ENCODE results near the gene IL15RA.

IL15RA gene

DNA sequence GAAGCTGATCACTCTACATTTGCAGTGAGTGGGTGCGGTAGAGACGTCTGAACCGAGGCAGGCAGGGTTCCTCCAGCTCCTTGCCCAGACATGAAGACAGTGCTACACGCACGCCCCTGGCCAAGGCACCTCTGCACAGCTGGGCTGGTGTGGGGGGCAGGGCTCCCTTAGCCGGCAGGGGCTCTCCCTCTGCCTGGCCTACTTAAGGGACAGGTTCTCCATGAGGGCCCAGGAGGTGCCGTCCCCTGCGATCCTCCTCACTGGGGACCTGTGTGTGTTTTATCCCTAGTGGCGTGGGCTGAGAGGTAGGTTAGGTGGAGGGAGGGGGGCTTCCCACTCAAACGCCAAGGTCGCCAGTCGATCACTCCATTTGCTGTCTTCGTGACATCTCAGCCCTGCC is 35.3 kb downstream of the IL15RA start:
- no peak overlapping the region for H3K4me3 ChIP-seq (ENCODE audit: low read depth, low read length)
- DNase-seq (ENCODE audit: low read depth), result no peak
- TF ChIP-seq, protein P1, sequence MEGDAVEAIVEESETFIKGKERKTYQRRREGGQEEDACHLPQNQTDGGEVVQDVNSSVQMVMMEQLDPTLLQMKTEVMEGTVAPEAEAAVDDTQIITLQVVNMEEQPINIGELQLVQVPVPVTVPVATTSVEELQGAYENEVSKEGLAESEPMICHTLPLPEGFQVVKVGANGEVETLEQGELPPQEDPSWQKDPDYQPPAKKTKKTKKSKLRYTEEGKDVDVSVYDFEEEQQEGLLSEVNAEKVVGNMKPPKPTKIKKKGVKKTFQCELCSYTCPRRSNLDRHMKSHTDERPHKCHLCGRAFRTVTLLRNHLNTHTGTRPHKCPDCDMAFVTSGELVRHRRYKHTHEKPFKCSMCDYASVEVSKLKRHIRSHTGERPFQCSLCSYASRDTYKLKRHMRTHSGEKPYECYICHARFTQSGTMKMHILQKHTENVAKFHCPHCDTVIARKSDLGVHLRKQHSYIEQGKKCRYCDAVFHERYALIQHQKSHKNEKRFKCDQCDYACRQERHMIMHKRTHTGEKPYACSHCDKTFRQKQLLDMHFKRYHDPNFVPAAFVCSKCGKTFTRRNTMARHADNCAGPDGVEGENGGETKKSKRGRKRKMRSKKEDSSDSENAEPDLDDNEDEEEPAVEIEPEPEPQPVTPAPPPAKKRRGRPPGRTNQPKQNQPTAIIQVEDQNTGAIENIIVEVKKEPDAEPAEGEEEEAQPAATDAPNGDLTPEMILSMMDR (IDR thresholded peaks at IDR 0.05; ENCODE audit: control insufficient read depth, extremely low read depth, insufficient read depth), result no peak

DNA sequence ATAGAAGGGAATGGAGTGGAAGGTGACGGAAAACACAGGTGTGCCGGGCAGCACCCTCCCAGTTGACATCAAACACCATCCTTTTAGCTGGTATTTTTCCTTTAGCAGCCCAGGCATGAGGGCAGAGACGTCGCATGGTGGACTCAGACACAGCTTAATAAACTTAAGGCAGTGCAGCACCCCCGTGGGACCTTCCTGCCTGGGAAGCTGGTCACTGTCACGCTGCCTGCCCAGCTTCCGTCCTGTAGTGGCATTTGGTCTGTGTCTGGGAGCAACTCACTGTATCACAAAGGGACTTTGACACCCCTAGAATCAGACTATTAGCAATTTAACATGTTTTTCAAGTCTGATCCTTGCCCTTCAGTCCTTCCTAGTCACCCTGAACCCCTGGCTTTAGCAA is 35.8 kb downstream of the IL15RA start:
- no peak for DNase-seq (ENCODE audit: low read depth)
- TF ChIP-seq, protein P1 (IDR thresholded peaks at IDR 0.05; ENCODE audit: control insufficient read depth, extremely low read depth, insufficient read depth), result no peak
- H3K4me3 ChIP-seq (ENCODE audit: low read depth, low read length), result no peak overlapping the region

GRCh38 chr10:5940807-5941218 is 36.5 kb downstream of the IL15RA start:
- no peak overlapping the region for H3K4me3 ChIP-seq (ENCODE audit: low read depth, low read length)
- TF ChIP-seq, protein P1 (IDR thresholded peaks at IDR 0.05; ENCODE audit: control insufficient read depth, extremely low read depth, insufficient read depth), result no peak
- DNase-seq (ENCODE audit: low read depth), result no peak

GRCh38 chr10:5938291-5938690 is 39.1 kb downstream of the IL15RA start:
- TF ChIP-seq, protein P1 (IDR thresholded peaks at IDR 0.05; ENCODE audit: control insufficient read depth, extremely low read depth, insufficient read depth), result no peak
- no peak for DNase-seq (ENCODE audit: low read depth)
- no peak overlapping the region for H3K4me3 ChIP-seq (ENCODE audit: low read depth, low read length)

- TF ChIP-seq, protein P1 (IDR thresholded peaks at IDR 0.05; ENCODE audit: control insufficient read depth, extremely low read depth, insufficient read depth), result no peak
- H3K4me3 ChIP-seq (ENCODE audit: low read depth, low read length), result no peak overlapping the region
- DNase-seq (ENCODE audit: low read depth), result no peak
Measured at GRCh38 chr10:5937016-5937415, 40.3 kb downstream of the IL15RA start.

- no peak overlapping the region for H3K4me3 ChIP-seq (ENCODE audit: low read depth, low read length)
- no peak for DNase-seq (ENCODE audit: low read depth)
- TF ChIP-seq, protein P1 (IDR thresholded peaks at IDR 0.05; ENCODE audit: control insufficient read depth, extremely low read depth, insufficient read depth), result no peak
Measured at GRCh38 chr10:5935628-5936027, 41.7 kb downstream of the IL15RA start.

DNA sequence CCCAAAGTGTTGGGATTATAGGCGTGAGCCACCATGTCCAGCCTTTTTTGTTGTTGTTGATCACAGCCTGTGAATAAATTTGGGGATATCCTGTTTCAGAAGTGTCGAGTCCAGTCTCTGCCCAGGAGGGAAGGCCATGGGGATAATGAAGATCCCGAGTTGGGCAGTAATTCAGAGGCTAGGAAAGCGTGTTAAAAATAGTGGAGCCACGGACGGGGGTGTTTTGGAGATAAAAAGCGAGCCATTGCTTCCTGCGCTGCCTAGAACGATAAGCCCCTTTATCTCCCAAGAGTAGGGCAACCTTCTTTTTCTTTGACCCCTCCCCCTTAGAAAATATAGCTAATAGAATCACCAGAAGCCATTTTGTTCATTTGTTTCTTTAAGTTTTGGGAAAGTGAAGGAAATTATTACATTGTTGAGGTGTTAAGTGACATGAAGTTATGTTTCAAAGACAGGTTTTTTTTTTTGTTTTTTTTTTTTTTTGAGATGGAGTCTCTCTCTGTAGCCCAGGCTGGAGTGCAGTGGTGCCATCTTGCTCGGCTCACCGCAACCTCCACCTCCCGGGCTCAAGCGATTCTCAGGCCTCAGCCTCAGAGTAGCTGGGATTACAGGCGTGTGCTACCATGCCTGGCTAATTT is 43.3 kb downstream of the IL15RA start:
- TF ChIP-seq, protein P1 (IDR thresholded peaks at IDR 0.05; ENCODE audit: control insufficient read depth, extremely low read depth, insufficient read depth), result no peak

More for the DNA sequence above, 43.3 kb downstream of the IL15RA start:
- no peak for DNase-seq (ENCODE audit: low read depth)
- no peak overlapping the region for H3K4me3 ChIP-seq (ENCODE audit: low read depth, low read length)

All from LNCaP clone FGC (cell line).